ENCODE measurements around the gene CTRB2. TPM values are rescaled to one million over a fixed set of nuclear protein-coding genes. Genes with fewer than 3 reads are reported as not detected.
"Not testable (repeated sequence)": the region's sequence is repeated elsewhere in the genome, so short reads cannot be mapped to it uniquely, and the experiment has no call there.

Gene CTRB2
- total RNA-seq, 1 donor from 2014 or later = not detected

- no peak for TF ChIP-seq CTCF (IDR thresholded peaks at IDR 0.05; ENCODE audit: insufficient read depth, low read length, severe bottlenecking)
- Histone ChIP-seq H3K36me3 (ENCODE audit: control insufficient read depth, insufficient read depth, low read length) (no peaks in the 10 kb centered on the region), H3K27me3 (ENCODE audit: control insufficient read depth, insufficient read depth, low read length) (no peaks in the 10 kb centered on the region), H3K4me3 (ENCODE audit: low read depth, low read length) (no peak overlapping the region)
- no peak for FAIRE-seq
- DNase-seq (ENCODE audit: low read depth) = no peak
These were observed 12.1 kb upstream of the CTRB2 start for GRCh38 chr16:75219088-75219487.

- no peak for TF ChIP-seq CTCF (IDR thresholded peaks at IDR 0.05; ENCODE audit: insufficient read depth, low read length, severe bottlenecking)
- Histone ChIP-seq H3K27me3 (ENCODE audit: control insufficient read depth, insufficient read depth, low read length) (no peaks in the 10 kb centered on the region), H3K4me3 (ENCODE audit: low read depth, low read length) (no peak within 1 kb of the TSS), H3K36me3 (ENCODE audit: control insufficient read depth, insufficient read depth, low read length) (no peaks in the 10 kb centered on the region)
- DNase-seq (ENCODE audit: low read depth) (no peak), FAIRE-seq (no peak)
These were observed 11.5 kb upstream of the CTRB2 start, which contains the start of gene CTRB1 for GRCh38 chr16:75218256-75219076. Gene CTRB1 (plus strand): TSS chr16:75218988. CDS start chr16:75219008, 20 bp downstream.

GRCh38 chr16:75217389-75217851 is 10.5 kb upstream of the CTRB2 start:
- Histone ChIP-seq H3K36me3 (ENCODE audit: control insufficient read depth, insufficient read depth, low read length) (no peaks in the 10 kb centered on the region), H3K4me3 (ENCODE audit: low read depth, low read length) (no peak overlapping the region), H3K27me3 (ENCODE audit: control insufficient read depth, insufficient read depth, low read length) (no peaks in the 10 kb centered on the region)
- DNase-seq (ENCODE audit: low read depth) = no peak
- no peak for FAIRE-seq
- no peak for TF ChIP-seq CTCF (IDR thresholded peaks at IDR 0.05; ENCODE audit: insufficient read depth, low read length, severe bottlenecking)

- Histone ChIP-seq H3K27me3 (ENCODE audit: control insufficient read depth, insufficient read depth, low read length) (no peaks in the 10 kb centered on the region), H3K4me3 (ENCODE audit: low read depth, low read length) (no peak overlapping the region), H3K36me3 (ENCODE audit: control insufficient read depth, insufficient read depth, low read length) (no peaks in the 10 kb centered on the region)
- FAIRE-seq = no peak
- no peak for TF ChIP-seq CTCF (IDR thresholded peaks at IDR 0.05; ENCODE audit: insufficient read depth, low read length, severe bottlenecking)
- no peak for DNase-seq (ENCODE audit: low read depth)
These were observed 9.6 kb upstream of the CTRB2 start for GRCh38 chr16:75216576-75216975.

- Histone ChIP-seq H3K27me3 (ENCODE audit: control insufficient read depth, insufficient read depth, low read length) (no peaks in the 10 kb centered on the region), H3K36me3 (ENCODE audit: control insufficient read depth, insufficient read depth, low read length) (no peaks in the 10 kb centered on the region), H3K4me3 (ENCODE audit: low read depth, low read length) (no peak overlapping the region)
- no peak for TF ChIP-seq CTCF (IDR thresholded peaks at IDR 0.05; ENCODE audit: insufficient read depth, low read length, severe bottlenecking)
- FAIRE-seq (no peak), DNase-seq (ENCODE audit: low read depth) (no peak)
These were observed 9.2 kb upstream of the CTRB2 start for GRCh38 chr16:75216127-75216526.

GRCh38 chr16:75211286-75211685 is 4.3 kb upstream of the CTRB2 start:
- FAIRE-seq; H3K36me3 ChIP-seq (ENCODE audit: control insufficient read depth, insufficient read depth, low read length); H3K27me3 ChIP-seq (ENCODE audit: control insufficient read depth, insufficient read depth, low read length); DNase-seq (ENCODE audit: low read depth); H3K4me3 ChIP-seq (ENCODE audit: low read depth, low read length): not testable (repeated sequence)

Data from bronchial epithelial cell (primary cell).